HEK293T (cell line): Measurements from ENCODE around the gene NEUROG2.
"Not testable (repeated sequence)": the region's sequence is repeated elsewhere in the genome, so short reads cannot be mapped to it uniquely, and the experiment has no call there.

Experiments used
- CTCF ChIA-PET: fragments of 350-600 bp; formaldehyde crosslinking; extraction: SDS; loops from one replicate; lab custom pipeline; 2021; ENCODE audit warnings: antibody characterized with exemption, inconsistent platforms; lab: Yijun Ruan, JAX
- POLR2A ChIA-PET: fragments of 350-600 bp; formaldehyde crosslinking; extraction: SDS; loops from one replicate; lab custom pipeline; 2020; ENCODE audit warnings: antibody characterized with exemption, inconsistent platforms; lab: Yijun Ruan, JAX
- DNase-seq: peaks from one replicate; pipeline ENCODE4 v3.0.0; 2012; ENCODE audit warnings: mixed read lengths; ENCODE audit errors: extremely low spot score
- ARNT ChIP-seq: fragments of 450-650 bp; IDR thresholded peaks from 2 replicates; pipeline ENCODE4 v1.6.1; 2017; ENCODE audit warnings: mild to moderate bottlenecking
- BHLHE40 ChIP-seq: fragments of 450-650 bp; IDR thresholded peaks from 2 replicates; pipeline ENCODE4 v1.6.1; 2016; ENCODE audit warnings: mild to moderate bottlenecking, moderate library complexity, borderline replicate concordance
- CTBP1 ChIP-seq: fragments of 450-650 bp; IDR thresholded peaks from 2 replicates; pipeline ENCODE4 v1.6.1; 2016; ENCODE audit warnings: borderline replicate concordance
- ELF4 ChIP-seq: fragments of 450-650 bp; IDR thresholded peaks from 2 replicates; pipeline ENCODE4 v1.6.1; 2017; ENCODE audit warnings: antibody characterized with exemption
- FOXA1 ChIP-seq: fragments of 450-650 bp; IDR thresholded peaks from 2 replicates; pipeline ENCODE4 v1.6.1; 2016; ENCODE audit warnings: mild to moderate bottlenecking
- FOXK2 ChIP-seq: fragments of 450-650 bp; IDR thresholded peaks from 2 replicates; pipeline ENCODE4 v1.6.1; 2016; ENCODE audit warnings: mild to moderate bottlenecking
- FOXM1 ChIP-seq: fragments of 450-650 bp; IDR thresholded peaks from 2 replicates; pipeline ENCODE4 v1.6.1; 2017; ENCODE audit warnings: mild to moderate bottlenecking, borderline replicate concordance
- HDGF ChIP-seq: fragments of 450-650 bp; IDR thresholded peaks from 2 replicates; pipeline ENCODE4 v1.6.1; 2017; ENCODE audit warnings: antibody characterized with exemption, borderline replicate concordance
- L3MBTL2 ChIP-seq: fragments of 450-650 bp; conservative IDR thresholded peaks from 2 replicates; pipeline ENCODE4 v1.6.1; 2016; ENCODE audit warnings: mild to moderate bottlenecking
- LEF1 ChIP-seq: fragments of 450-650 bp; IDR thresholded peaks from 2 replicates; pipeline ENCODE4 v1.6.1; 2017; ENCODE audit warnings: mild to moderate bottlenecking, borderline replicate concordance
- NFRKB ChIP-seq: fragments of 450-650 bp; IDR thresholded peaks from 2 replicates; pipeline ENCODE4 v1.6.1; 2016; ENCODE audit warnings: mild to moderate bottlenecking, moderate library complexity
- SP1 ChIP-seq: fragments of 450-650 bp; IDR thresholded peaks from 2 replicates; pipeline ENCODE4 v1.6.1; 2017
- SUZ12 ChIP-seq: fragments of 450-650 bp; IDR thresholded peaks from 2 replicates; pipeline ENCODE4 v1.6.1; 2016; ENCODE audit warnings: mild to moderate bottlenecking
- TARDBP ChIP-seq: fragments of 450-650 bp; IDR thresholded peaks from 2 replicates; pipeline ENCODE4 v1.6.1; 2016
- ZNF384 ChIP-seq: fragments of 450-650 bp; IDR thresholded peaks from 2 replicates; pipeline ENCODE4 v1.6.1; 2016
- TF ChIP-seq, protein P1 (sequence below): fragments of 450-650 bp; IDR thresholded peaks from 2 replicates; pipeline ENCODE4 v1.6.1; 2016

The NEUROG2 gene

GRCh38 chr4:112559053-112559452, 43.1 kb upstream of the NEUROG2 start:
- TF ChIP-seq ZNF384 (no peak), ELF4 (no peak), L3MBTL2 (no peak), SUZ12 (no peak), FOXM1 (no peak), FOXK2 (no peak), HDGF (no peak), BHLHE40 (no peak), LEF1 (no peak), TARDBP (no peak), NFRKB (no peak), ARNT (no peak), SP1 (no peak), FOXA1 (no peak), CTBP1 (no peak)
- TF ChIP-seq, protein P1, sequence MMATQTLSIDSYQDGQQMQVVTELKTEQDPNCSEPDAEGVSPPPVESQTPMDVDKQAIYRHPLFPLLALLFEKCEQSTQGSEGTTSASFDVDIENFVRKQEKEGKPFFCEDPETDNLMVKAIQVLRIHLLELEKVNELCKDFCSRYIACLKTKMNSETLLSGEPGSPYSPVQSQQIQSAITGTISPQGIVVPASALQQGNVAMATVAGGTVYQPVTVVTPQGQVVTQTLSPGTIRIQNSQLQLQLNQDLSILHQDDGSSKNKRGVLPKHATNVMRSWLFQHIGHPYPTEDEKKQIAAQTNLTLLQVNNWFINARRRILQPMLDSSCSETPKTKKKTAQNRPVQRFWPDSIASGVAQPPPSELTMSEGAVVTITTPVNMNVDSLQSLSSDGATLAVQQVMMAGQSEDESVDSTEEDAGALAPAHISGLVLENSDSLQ, result no peak
- ChIA-PET CTCF (no interaction called here), POLR2A (no interaction called here)
- no peak for DNase-seq

DNA sequence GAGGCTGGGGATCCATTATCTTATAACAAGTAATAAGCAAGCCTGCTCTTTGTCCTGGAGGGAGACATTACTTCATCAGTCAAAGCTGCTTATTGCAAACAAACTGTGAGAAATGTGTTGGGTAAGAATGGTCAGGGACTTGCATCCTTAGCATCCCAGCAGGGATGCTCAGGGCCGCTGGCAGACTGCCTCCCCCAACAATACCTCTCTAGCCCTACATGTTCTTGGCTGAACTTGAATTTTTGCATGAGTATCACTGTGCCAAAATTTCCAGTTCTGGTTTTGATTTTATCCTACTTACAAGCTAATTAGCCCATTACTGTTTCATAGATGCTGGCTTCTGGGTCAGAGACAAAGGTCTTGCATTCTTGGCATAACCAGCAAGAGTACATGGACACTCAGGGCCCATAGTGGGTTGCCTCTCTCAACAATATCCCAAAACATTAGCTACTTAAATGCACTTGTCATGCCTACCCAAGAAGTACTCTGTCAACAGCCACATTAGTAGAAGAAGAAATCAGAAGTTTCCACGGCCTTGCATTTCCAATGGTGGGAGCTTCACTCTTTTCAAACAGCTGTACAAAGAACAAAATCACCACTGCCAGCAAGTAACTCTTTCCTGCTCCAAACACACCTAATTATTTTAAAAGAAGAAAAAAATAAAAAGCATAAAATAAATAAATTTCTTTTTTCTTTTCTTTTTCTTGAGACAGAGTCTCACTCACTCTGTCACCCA, 41.9 kb upstream of the NEUROG2 start:
- ChIA-PET POLR2A (no interaction called here), CTCF (interaction anchor here (0.6 kb wide), 1 partner anchor 332 kb away, joined by 3 read pairs; no protein-coding TSS in a partner anchor)
- DNase-seq, result no peak
- TF ChIP-seq SP1 (no peak), HDGF (no peak), ELF4 (no peak), TARDBP (no peak), NFRKB (no peak), FOXA1 (no peak), FOXM1 (no peak), L3MBTL2 (no peak), CTBP1 (no peak), SUZ12 (no peak), LEF1 (no peak), ZNF384 (no peak), FOXK2 (no peak), BHLHE40 (no peak)
- TF ChIP-seq, protein P1, result no peak

GRCh38 chr4:112554271-112554670, 38.3 kb upstream of the NEUROG2 start:
- DNase-seq, CTCF ChIA-PET, POLR2A ChIA-PET: not testable (repeated sequence)

DNA sequence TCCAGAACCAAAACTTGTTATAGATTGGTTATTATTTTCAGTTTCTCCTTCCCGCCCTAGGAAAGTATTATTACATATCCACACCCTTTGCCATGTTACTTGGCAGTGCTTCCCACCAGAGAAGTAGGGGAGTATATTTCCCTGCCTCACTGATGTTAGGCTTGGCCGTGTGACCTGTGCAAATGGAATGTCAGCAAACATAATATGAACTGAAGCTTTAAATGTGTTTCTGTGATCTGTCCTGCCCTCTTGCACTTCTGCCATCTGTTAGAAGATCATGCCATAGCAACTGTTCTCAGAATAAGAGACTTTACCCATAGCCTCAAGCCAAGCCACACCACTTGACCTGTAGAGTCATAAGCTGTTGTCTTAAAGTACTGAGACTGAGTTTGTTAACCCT, 36.7 kb upstream of the NEUROG2 start:
- ChIA-PET POLR2A (no interaction called here), CTCF (no interaction called here)
- no peak for DNase-seq
- TF ChIP-seq ARNT (no peak), NFRKB (no peak), SP1 (no peak), ZNF384 (no peak), HDGF (no peak), SUZ12 (no peak), FOXA1 (no peak), L3MBTL2 (no peak), FOXK2 (no peak)
- TF ChIP-seq, protein P1, result no peak

- ChIA-PET POLR2A (no interaction called here), CTCF (no interaction called here)
- TF ChIP-seq L3MBTL2 (no peak), FOXA1 (no peak), SP1 (no peak), FOXK2 (no peak), NFRKB (no peak), ELF4 (no peak), BHLHE40 (no peak), SUZ12 (no peak), LEF1 (no peak), CTBP1 (no peak), ARNT (no peak), TARDBP (no peak)
- TF ChIP-seq, protein P1, result no peak
- DNase-seq, result no peak
Observed at GRCh38 chr4:112550728-112551127, 34.7 kb upstream of the NEUROG2 start.

DNA sequence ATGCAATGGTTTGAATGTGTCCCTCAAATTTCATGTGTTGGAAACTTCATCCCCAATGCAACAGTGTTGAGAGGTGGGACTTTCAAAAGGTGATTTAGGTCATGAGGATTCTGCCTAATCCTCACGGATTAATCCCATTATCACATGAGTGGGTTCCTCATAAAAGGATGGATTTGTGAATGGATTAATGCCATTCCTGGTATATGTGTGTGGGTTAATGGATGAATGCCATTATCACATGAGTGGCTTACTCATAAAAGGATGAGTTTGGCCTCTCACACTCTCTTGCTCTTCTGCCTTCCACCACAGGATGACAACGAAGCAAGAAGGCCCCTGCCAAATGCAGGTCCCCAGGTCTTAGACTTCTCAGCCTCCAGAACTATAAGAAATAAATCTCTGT, 30.5 kb upstream of the NEUROG2 start:
- no peak for DNase-seq
- TF ChIP-seq NFRKB (no peak), BHLHE40 (no peak), SP1 (no peak), CTBP1 (no peak), ZNF384 (no peak), LEF1 (no peak), L3MBTL2 (no peak), SUZ12 (no peak), ELF4 (no peak), FOXK2 (no peak), HDGF (no peak), FOXA1 (no peak), FOXM1 (no peak), TARDBP (no peak), ARNT (no peak)
- TF ChIP-seq, protein P1, result no peak
- POLR2A ChIA-PET, result no interaction called here
- CTCF ChIA-PET, result no interaction called here
